ENCODE results near the gene SYNE1. TPM values are rescaled to one million over a fixed set of nuclear protein-coding genes. Genes with fewer than 3 reads are reported as not detected.

Gene SYNE1
- total RNA-seq, 1 experiment from 2014 or later = 6.5 TPM

DNA sequence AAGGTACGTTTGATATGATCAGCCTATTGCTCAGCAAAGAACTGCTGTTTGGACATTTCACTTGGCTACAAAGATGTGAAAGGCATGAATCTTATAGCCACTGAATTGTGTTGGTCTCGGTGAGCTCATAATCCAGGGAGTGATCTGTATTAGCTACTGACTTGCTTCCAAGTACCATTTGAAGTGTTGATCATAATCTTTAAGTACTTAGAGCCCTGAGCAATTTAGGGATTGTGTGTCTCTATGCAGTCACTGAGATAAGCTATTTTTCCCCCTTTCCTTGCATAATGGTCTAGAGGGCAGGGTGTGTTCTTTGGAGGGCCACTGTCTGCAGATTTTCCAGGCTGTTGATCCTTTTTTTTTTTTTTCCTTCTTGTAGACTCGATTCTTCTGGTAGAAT is 436.0 kb downstream of the SYNE1 start:
- H3K27me3 Mint-ChIP-seq (ENCODE audit: low read depth) = no peaks in the 10 kb centered on the region; the same call in 1 of the 2 replicates
- H3K4me3 Mint-ChIP-seq = no peak overlapping the region
- H3K4me1 Mint-ChIP-seq = peaks cover 10% of the 10 kb centered on the region
- DNase-seq (ENCODE audit: low spot score) (no peak), ATAC-seq (no peak)
- ChIA-PET POLR2A (no interaction called here), CTCF (no interaction called here)
- peaks cover 8% of the 10 kb centered on the region; the same call in 1 of the 2 replicates for H3K9me3 Mint-ChIP-seq
- TF ChIP-seq SP1 (CRISPR knock-in tag; conservative IDR thresholded peaks at IDR 0.05) (no peak), FOXP1 (CRISPR knock-in tag; IDR thresholded peaks at IDR 0.05; ENCODE audit: borderline replicate concordance) (no peak), NFE2L1 (CRISPR knock-in tag; IDR thresholded peaks at IDR 0.05) (no peak), ZNF416 (CRISPR knock-in tag; IDR thresholded peaks at IDR 0.05) (no peak), NFATC4 (CRISPR knock-in tag; IDR thresholded peaks at IDR 0.05) (no peak), JAZF1 (CRISPR knock-in tag; IDR thresholded peaks at IDR 0.05) (no peak), ZBTB21 (CRISPR knock-in tag; IDR thresholded peaks at IDR 0.05; ENCODE audit: borderline replicate concordance) (no peak), ZNF396 (CRISPR knock-in tag; IDR thresholded peaks at IDR 0.05; ENCODE audit: borderline replicate concordance) (no peak), IRF2 (CRISPR knock-in tag; IDR thresholded peaks at IDR 0.05; ENCODE audit: borderline replicate concordance, low read depth) (no peak)
- TF ChIP-seq, protein P1, sequence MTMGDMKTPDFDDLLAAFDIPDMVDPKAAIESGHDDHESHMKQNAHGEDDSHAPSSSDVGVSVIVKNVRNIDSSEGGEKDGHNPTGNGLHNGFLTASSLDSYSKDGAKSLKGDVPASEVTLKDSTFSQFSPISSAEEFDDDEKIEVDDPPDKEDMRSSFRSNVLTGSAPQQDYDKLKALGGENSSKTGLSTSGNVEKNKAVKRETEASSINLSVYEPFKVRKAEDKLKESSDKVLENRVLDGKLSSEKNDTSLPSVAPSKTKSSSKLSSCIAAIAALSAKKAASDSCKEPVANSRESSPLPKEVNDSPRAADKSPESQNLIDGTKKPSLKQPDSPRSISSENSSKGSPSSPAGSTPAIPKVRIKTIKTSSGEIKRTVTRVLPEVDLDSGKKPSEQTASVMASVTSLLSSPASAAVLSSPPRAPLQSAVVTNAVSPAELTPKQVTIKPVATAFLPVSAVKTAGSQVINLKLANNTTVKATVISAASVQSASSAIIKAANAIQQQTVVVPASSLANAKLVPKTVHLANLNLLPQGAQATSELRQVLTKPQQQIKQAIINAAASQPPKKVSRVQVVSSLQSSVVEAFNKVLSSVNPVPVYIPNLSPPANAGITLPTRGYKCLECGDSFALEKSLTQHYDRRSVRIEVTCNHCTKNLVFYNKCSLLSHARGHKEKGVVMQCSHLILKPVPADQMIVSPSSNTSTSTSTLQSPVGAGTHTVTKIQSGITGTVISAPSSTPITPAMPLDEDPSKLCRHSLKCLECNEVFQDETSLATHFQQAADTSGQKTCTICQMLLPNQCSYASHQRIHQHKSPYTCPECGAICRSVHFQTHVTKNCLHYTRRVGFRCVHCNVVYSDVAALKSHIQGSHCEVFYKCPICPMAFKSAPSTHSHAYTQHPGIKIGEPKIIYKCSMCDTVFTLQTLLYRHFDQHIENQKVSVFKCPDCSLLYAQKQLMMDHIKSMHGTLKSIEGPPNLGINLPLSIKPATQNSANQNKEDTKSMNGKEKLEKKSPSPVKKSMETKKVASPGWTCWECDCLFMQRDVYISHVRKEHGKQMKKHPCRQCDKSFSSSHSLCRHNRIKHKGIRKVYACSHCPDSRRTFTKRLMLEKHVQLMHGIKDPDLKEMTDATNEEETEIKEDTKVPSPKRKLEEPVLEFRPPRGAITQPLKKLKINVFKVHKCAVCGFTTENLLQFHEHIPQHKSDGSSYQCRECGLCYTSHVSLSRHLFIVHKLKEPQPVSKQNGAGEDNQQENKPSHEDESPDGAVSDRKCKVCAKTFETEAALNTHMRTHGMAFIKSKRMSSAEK (CRISPR knock-in tag; IDR thresholded peaks at IDR 0.05; ENCODE audit: borderline replicate concordance) = no peak
- TF ChIP-seq, protein P2, sequence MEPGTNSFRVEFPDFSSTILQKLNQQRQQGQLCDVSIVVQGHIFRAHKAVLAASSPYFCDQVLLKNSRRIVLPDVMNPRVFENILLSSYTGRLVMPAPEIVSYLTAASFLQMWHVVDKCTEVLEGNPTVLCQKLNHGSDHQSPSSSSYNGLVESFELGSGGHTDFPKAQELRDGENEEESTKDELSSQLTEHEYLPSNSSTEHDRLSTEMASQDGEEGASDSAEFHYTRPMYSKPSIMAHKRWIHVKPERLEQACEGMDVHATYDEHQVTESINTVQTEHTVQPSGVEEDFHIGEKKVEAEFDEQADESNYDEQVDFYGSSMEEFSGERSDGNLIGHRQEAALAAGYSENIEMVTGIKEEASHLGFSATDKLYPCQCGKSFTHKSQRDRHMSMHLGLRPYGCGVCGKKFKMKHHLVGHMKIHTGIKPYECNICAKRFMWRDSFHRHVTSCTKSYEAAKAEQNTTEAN (CRISPR knock-in tag; IDR thresholded peaks at IDR 0.05) = no peak
- TF ChIP-seq, protein P3, sequence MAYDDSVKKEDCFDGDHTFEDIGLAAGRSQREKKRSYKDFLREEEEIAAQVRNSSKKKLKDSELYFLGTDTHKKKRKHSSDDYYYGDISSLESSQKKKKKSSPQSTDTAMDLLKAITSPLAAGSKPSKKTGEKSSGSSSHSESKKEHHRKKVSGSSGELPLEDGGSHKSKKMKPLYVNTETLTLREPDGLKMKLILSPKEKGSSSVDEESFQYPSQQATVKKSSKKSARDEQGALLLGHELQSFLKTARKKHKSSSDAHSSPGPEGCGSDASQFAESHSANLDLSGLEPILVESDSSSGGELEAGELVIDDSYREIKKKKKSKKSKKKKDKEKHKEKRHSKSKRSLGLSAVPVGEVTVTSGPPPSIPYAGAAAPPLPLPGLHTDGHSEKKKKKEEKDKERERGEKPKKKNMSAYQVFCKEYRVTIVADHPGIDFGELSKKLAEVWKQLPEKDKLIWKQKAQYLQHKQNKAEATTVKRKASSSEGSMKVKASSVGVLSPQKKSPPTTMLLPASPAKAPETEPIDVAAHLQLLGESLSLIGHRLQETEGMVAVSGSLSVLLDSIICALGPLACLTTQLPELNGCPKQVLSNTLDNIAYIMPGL (CRISPR knock-in tag; IDR thresholded peaks at IDR 0.05) = no peak
- TF ChIP-seq, protein P4, sequence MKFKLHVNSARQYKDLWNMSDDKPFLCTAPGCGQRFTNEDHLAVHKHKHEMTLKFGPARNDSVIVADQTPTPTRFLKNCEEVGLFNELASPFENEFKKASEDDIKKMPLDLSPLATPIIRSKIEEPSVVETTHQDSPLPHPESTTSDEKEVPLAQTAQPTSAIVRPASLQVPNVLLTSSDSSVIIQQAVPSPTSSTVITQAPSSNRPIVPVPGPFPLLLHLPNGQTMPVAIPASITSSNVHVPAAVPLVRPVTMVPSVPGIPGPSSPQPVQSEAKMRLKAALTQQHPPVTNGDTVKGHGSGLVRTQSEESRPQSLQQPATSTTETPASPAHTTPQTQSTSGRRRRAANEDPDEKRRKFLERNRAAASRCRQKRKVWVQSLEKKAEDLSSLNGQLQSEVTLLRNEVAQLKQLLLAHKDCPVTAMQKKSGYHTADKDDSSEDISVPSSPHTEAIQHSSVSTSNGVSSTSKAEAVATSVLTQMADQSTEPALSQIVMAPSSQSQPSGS (CRISPR knock-in tag; IDR thresholded peaks at IDR 0.05; ENCODE audit: borderline replicate concordance, low read depth) = no peak
- TF ChIP-seq, protein P5, sequence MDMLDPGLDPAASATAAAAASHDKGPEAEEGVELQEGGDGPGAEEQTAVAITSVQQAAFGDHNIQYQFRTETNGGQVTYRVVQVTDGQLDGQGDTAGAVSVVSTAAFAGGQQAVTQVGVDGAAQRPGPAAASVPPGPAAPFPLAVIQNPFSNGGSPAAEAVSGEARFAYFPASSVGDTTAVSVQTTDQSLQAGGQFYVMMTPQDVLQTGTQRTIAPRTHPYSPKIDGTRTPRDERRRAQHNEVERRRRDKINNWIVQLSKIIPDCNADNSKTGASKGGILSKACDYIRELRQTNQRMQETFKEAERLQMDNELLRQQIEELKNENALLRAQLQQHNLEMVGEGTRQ (CRISPR knock-in tag; IDR thresholded peaks at IDR 0.05) = no peak
- no peak overlapping the region for H3K27ac Mint-ChIP-seq
- no peaks in the 10 kb centered on the region for H3K36me3 Mint-ChIP-seq

DNA sequence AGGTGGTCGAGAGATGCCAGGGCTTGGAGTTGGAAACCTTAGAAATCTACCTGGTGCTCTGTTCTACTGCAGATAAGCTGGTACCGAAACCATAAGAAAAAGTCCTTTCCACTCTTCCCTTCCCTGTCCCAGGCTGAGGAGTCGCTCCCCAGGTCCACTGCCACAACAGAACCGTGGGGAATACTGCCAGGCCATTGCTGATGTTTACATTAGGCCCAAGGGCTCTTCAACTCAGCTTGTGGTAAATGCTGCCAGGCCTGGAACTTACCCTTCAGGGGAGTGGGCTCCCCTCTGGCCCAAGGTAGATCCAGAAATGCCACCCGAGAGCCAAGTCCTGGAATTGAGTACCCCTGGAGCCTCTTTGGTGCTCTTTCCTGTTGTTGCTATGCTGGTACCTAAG is 441.3 kb downstream of the SYNE1 start:
- Mint-ChIP-seq H3K27ac (no peak overlapping the region), H3K36me3 (no peaks in the 10 kb centered on the region), H3K9me3 (peaks cover 14% of the 10 kb centered on the region; the same call in 1 of the 2 replicates), H3K4me1 (peaks cover 2% of the 10 kb centered on the region), H3K27me3 (ENCODE audit: low read depth) (no peaks in the 10 kb centered on the region), H3K4me3 (no peak overlapping the region)
- no peak for ATAC-seq
- POLR2A ChIA-PET = no interaction called here
- no peak for DNase-seq (ENCODE audit: low spot score)
- CTCF ChIA-PET = no interaction called here
- TF ChIP-seq CREB1 (CRISPR knock-in tag; IDR thresholded peaks at IDR 0.05) (no peak), GABPB1 (CRISPR knock-in tag; IDR thresholded peaks at IDR 0.05) (no peak), ZNF317 (CRISPR knock-in tag; IDR thresholded peaks at IDR 0.05; ENCODE audit: borderline replicate concordance, low read depth) (no peak), IRF2 (CRISPR knock-in tag; IDR thresholded peaks at IDR 0.05; ENCODE audit: borderline replicate concordance, low read depth) (no peak), RELA (CRISPR knock-in tag; IDR thresholded peaks at IDR 0.05; ENCODE audit: borderline replicate concordance) (no peak), SMAD4 (CRISPR knock-in tag; IDR thresholded peaks at IDR 0.05) (no peak)
- TF ChIP-seq, protein P6, sequence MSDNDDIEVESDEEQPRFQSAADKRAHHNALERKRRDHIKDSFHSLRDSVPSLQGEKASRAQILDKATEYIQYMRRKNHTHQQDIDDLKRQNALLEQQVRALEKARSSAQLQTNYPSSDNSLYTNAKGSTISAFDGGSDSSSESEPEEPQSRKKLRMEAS (CRISPR knock-in tag; IDR thresholded peaks at IDR 0.05) = no peak
- TF ChIP-seq, protein P5 (CRISPR knock-in tag; IDR thresholded peaks at IDR 0.05) = no peak
- TF ChIP-seq, protein P7, sequence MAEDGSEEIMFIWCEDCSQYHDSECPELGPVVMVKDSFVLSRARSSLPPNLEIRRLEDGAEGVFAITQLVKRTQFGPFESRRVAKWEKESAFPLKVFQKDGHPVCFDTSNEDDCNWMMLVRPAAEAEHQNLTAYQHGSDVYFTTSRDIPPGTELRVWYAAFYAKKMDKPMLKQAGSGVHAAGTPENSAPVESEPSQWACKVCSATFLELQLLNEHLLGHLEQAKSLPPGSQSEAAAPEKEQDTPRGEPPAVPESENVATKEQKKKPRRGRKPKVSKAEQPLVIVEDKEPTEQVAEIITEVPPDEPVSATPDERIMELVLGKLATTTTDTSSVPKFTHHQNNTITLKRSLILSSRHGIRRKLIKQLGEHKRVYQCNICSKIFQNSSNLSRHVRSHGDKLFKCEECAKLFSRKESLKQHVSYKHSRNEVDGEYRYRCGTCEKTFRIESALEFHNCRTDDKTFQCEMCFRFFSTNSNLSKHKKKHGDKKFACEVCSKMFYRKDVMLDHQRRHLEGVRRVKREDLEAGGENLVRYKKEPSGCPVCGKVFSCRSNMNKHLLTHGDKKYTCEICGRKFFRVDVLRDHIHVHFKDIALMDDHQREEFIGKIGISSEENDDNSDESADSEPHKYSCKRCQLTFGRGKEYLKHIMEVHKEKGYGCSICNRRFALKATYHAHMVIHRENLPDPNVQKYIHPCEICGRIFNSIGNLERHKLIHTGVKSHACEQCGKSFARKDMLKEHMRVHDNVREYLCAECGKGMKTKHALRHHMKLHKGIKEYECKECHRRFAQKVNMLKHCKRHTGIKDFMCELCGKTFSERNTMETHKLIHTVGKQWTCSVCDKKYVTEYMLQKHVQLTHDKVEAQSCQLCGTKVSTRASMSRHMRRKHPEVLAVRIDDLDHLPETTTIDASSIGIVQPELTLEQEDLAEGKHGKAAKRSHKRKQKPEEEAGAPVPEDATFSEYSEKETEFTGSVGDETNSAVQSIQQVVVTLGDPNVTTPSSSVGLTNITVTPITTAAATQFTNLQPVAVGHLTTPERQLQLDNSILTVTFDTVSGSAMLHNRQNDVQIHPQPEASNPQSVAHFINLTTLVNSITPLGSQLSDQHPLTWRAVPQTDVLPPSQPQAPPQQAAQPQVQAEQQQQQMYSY (CRISPR knock-in tag; IDR thresholded peaks at IDR 0.05) = no peak

Data from WTC11 (cell line).